ENCODE data around the gene IRS1.

IRS1 gene

DNA sequence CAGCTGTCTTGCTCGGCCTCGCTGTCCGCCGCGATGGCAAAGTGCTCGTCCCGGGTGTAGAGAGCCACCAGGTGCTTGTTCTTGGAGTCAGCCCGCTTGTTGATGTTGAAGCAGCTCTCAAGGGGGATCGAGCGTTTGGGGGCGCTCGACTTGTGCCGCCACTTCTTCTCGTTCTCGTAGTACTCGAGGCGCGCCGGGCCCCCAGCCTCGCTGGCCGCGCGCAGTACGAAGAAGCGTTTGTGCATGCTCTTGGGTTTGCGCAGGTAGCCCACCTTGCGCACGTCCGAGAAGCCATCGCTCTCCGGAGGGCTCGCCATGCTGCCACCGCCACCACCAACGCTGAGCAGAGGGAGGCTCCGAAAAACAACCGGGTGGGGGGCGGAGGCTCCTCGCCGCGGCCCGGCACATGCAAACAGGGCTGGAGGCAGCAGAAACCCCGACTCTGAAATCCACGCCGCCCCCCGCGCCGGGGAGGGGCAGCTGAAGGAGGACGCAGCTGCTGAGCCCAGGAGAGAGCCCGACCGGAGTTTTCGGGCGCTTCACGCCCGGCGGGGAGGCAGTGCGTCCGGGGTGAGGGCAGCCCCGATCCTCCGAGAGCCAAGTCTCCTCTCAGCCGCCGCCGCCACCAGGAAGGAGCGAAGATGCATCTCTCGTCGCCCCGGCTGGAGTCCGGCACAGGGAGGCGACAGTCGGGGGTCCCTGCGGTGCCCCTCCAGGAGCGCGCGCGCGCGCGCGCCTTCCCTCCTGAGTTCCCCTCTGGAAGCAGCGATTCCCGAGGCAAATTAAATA, 1.0 kb downstream of the IRS1 start:
- TF ChIP-seq, protein P1, sequence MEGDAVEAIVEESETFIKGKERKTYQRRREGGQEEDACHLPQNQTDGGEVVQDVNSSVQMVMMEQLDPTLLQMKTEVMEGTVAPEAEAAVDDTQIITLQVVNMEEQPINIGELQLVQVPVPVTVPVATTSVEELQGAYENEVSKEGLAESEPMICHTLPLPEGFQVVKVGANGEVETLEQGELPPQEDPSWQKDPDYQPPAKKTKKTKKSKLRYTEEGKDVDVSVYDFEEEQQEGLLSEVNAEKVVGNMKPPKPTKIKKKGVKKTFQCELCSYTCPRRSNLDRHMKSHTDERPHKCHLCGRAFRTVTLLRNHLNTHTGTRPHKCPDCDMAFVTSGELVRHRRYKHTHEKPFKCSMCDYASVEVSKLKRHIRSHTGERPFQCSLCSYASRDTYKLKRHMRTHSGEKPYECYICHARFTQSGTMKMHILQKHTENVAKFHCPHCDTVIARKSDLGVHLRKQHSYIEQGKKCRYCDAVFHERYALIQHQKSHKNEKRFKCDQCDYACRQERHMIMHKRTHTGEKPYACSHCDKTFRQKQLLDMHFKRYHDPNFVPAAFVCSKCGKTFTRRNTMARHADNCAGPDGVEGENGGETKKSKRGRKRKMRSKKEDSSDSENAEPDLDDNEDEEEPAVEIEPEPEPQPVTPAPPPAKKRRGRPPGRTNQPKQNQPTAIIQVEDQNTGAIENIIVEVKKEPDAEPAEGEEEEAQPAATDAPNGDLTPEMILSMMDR (IDR thresholded peaks at IDR 0.05): no peak
- Histone ChIP-seq H3K27me3 (no peaks in the 10 kb centered on the region), H3K9me3 (no peaks in the 10 kb centered on the region), H3K4me1 (peaks cover 0 to 65% (median 48%) of the 10 kb centered on the region in 4 donors), H3K36me3 (peaks cover 0 to 28% (median 19%) of the 10 kb centered on the region in 3 donors), H3K27ac (peak overlapping the region; percentile 88 to 97), H3K4me3 (peak overlapping the region; percentile 85 to 92)
- intact Hi-C loops (cut with DNase I; ENCODE audit: low total_unique reads): loop anchor here (10.0 kb wide), 1 partner anchor 324 kb away; no protein-coding TSS in a partner anchor
- DNase-seq: peak; percentile 40 to 72

DNA sequence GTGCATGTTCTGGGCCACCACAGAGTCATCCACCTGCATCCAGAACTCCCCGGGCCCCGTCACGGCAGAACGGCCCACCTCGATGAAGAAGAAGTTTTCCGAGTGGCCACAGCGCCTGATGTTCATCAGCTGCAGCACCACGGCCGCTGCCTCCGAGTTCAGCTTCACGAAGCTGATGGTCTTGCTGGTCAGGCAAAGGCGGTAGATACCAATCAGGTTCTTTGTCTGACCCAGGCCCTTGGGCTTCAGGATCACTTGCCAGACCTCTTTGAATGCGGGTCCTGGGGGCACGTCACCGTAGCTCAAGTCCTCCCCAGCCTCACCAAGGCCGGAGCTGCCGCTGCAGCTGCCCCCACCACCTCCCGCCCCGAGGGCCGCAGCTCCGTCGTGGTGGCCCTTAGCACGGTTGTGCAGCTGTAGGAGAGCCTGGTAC, 1.6 kb downstream of the IRS1 start:
- Histone ChIP-seq H3K9me3 (no peaks in the 10 kb centered on the region), H3K4me1 (peaks cover 0 to 71% (median 48%) of the 10 kb centered on the region in 4 donors), H3K36me3 (peaks cover 0 to 28% (median 19%) of the 10 kb centered on the region in 3 donors), H3K4me3 (peak overlapping the region; percentile 85 to 92), H3K27ac (peak overlapping the region; percentile 88 to 97), H3K27me3 (no peaks in the 10 kb centered on the region)
- TF ChIP-seq, protein P1 (IDR thresholded peaks at IDR 0.05): no peak
- intact Hi-C loops (cut with DNase I; ENCODE audit: low total_unique reads): loop anchor here (10.0 kb wide), 1 partner anchor 323 kb away; no protein-coding TSS in a partner anchor
- no peak for DNase-seq

DNA sequence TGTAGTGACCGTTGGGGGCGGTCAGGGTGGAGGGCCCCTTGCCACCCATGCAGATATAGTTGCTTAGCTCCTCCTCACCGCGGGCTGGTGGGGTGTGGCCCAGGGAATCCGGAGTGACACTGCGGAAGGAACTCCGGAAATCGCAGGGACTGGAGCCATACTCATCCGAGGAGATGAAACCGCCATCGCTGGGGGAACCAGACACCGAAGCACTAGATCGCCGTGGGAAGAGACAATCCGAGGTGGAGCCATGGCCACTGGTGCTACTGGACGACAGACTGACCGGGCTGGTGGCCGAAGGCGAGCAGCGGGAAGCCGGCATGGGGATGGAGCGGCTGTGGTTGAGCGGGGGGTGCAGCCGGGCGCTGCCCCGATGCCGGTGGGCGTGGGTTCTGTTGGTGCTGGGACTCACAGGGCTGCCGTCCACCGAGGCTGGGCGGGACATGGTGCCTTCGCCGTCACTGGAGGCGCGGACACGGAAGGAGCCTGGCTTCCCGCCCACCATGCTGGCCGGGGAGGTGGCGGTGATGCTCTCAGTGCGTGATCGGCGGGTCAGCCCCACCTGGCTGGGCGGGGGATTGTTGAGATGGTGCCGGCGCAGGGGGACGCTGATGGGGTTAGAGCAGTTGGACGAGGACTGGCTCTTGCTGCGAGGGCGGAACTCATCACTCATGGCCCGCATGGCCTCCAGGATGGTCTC, 2.2 kb downstream of the IRS1 start:
- peaks cover 0 to 77% (median 50%) of the 10 kb centered on the region in 4 donors for H3K4me1 ChIP-seq
- TF ChIP-seq, protein P1 (IDR thresholded peaks at IDR 0.05): no peak
- H3K9me3 ChIP-seq: no peaks in the 10 kb centered on the region
- intact Hi-C loops (cut with DNase I; ENCODE audit: low total_unique reads): loop anchor here (10.0 kb wide), 1 partner anchor 323 kb away; no protein-coding TSS in a partner anchor
- H3K27ac ChIP-seq: peak overlapping the region; percentile 88 to 97
- DNase-seq: peak in 1 of 2 donors; percentile 66
- peak overlapping the region; percentile 85 to 92 for H3K4me3 ChIP-seq
- H3K27me3 ChIP-seq: no peaks in the 10 kb centered on the region
- H3K36me3 ChIP-seq: peaks cover 0 to 28% (median 19%) of the 10 kb centered on the region in 3 donors

DNA sequence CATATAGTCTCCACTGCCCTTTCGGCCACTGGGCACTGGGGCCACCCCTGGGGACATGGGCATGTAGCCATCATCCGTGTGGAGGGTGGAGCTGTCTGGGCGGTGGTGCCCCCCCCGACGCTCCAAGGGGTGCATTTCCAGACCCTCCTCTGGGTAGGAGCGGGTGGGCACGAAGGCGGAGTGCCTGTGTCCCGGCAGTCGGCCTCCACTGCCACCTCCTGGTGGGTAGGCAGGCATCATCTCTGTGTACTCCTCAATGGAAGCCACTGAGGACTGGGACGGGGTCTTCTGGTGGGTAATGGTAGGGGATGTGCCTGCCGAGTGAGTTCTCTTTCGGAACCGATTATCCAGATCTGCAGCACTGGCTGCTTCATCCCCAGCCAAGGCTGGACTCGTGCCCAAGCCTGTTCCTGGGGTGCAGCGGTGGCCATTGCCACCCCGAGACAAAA, 2.8 kb downstream of the IRS1 start:
- Histone ChIP-seq H3K4me1 (peaks cover 0 to 77% (median 55%) of the 10 kb centered on the region in 4 donors), H3K27me3 (no peaks in the 10 kb centered on the region), H3K4me3 (peak overlapping the region in 1 of 2 donors; percentile 45)

More for the DNA sequence above, 2.8 kb downstream of the IRS1 start:
- intact Hi-C loops (cut with DNase I; ENCODE audit: low total_unique reads): loop anchor here (10.0 kb wide), 1 partner anchor 322 kb away; no protein-coding TSS in a partner anchor
- no peaks in the 10 kb centered on the region for H3K9me3 ChIP-seq
- TF ChIP-seq, protein P1 (IDR thresholded peaks at IDR 0.05): peak in 1 of 2 experiments; percentile 25
- peak in 1 of 2 donors; percentile 65 for DNase-seq
- peaks cover 0 to 28% (median 19%) of the 10 kb centered on the region in 3 donors for H3K36me3 ChIP-seq
- peak overlapping the region; percentile 88 to 96 for H3K27ac ChIP-seq

All from tibial artery (tissue), 4 donors.